T-cell (primary cell): Measurements from ENCODE around the gene RAB10. TPM values are rescaled to one million over a fixed set of nuclear protein-coding genes. Genes with fewer than 3 reads are reported as not detected.

ENCODE experiments used
- ATAC-seq, 4 experiments: fragments of 200-7000 bp in 3 of 4; fragments of 150-1000 bp in 1 of 4; cut with Tn5 transposase; replicated peaks in 1 of 4; 1 replicate in 3 of 4; 2 replicates in 1 of 4; pipeline ENCODE4 v1.10.0; 2021; ENCODE audit warnings: moderate library complexity in 3 of 4, mild to moderate bottlenecking in 2 of 4, moderate number of reproducible peaks in 1 of 4
- CTCF ChIA-PET, 2 donors: fragments of 300-600 bp; sonication (Branson Sonifier 250); formaldehyde crosslinking; loops; one replicate each; lab custom pipeline; 2022; ENCODE audit warnings: antibody characterized with exemption in 2 of 2; lab: Charles Lee
- POLR2A ChIA-PET, 2 donors: fragments of 300-600 bp; sonication (Branson Sonifier 250); formaldehyde crosslinking; loops; one replicate each; lab custom pipeline; 2022; ENCODE audit warnings: antibody characterized with exemption in 2 of 2; lab: Charles Lee
- DNase-seq, 35 experiments: peaks; one replicate each; pipeline versions ENCODE4 v3.0.0 to v3.0.0-alpha.2; 2013 to 2023
- H3K27ac ChIP-seq: one replicate; pipeline ENCODE4 v1.5.1; 2013; ENCODE audit warnings: low read length
- H3K27me3 ChIP-seq, 2 experiments: replicated peaks in 1 of 2; 1 replicate in 1 of 2; 2 replicates in 1 of 2; pipeline versions ENCODE4 v1.6.1 to v1.7.0; 2013; ENCODE audit warnings: low read length in 1 of 2, mixed read lengths in 1 of 2; ENCODE audit not compliant: control insufficient read depth in 2 of 2, insufficient read depth in 2 of 2; ENCODE audit errors: extremely low read depth in 1 of 2
- H3K36me3 ChIP-seq, 2 donors: 1 replicate in 1 of 2; 2 replicates in 1 of 2; pipeline versions ENCODE4 v1.6.1 to v1.7.0; 2013; ENCODE audit warnings: low read length in 1 of 2; ENCODE audit not compliant: control insufficient read depth in 2 of 2, insufficient read depth in 1 of 2; ENCODE audit errors: extremely low read depth in 1 of 2
- H3K4me1 ChIP-seq, 2 experiments: 1 replicate in 1 of 2; 2 replicates in 1 of 2; pipeline versions ENCODE4 v1.6.1 to v1.7.0; 2013; ENCODE audit warnings: low read length in 2 of 2, mixed read lengths in 1 of 2; ENCODE audit not compliant: insufficient read depth in 2 of 2, control insufficient read depth in 1 of 2; ENCODE audit errors: extremely low read depth in 1 of 2
- H3K4me3 ChIP-seq, 2 donors: 1 replicate in 1 of 2; 2 replicates in 1 of 2; pipeline versions ENCODE4 v1.5.1 to v1.7.0; 2013; ENCODE audit warnings: mild to moderate bottlenecking in 2 of 2, low read length in 1 of 2, moderate library complexity in 1 of 2; ENCODE audit not compliant: control insufficient read depth in 1 of 2; ENCODE audit errors: extremely low read depth in 1 of 2
- H3K9me3 ChIP-seq: 2 replicates; pipeline ENCODE4 v1.7.0; 2013
- H3K27ac Mint-ChIP-seq, 2 donors: one replicate each; pipeline ENCODE4 v1.8.0; 2020 to 2021; ENCODE audit warnings: mild to moderate bottlenecking in 2 of 2, mixed read lengths in 2 of 2
- H3K27me3 Mint-ChIP-seq, 2 donors: one replicate each; pipeline ENCODE4 v1.8.0; 2021 to 2022; ENCODE audit warnings: mixed read lengths in 2 of 2
- H3K36me3 Mint-ChIP-seq: one replicate; pipeline ENCODE4 v1.8.0; 2021; ENCODE audit warnings: mixed read lengths
- H3K4me1 Mint-ChIP-seq, 3 donors: one replicate each; pipeline ENCODE4 v1.8.0; 2020 to 2022; ENCODE audit warnings: mixed read lengths in 3 of 3, mild to moderate bottlenecking in 1 of 3
- H3K4me3 Mint-ChIP-seq, 3 donors: one replicate each; pipeline ENCODE4 v1.8.0; 2020 to 2022; ENCODE audit warnings: mild to moderate bottlenecking in 3 of 3, mixed read lengths in 3 of 3, moderate library complexity in 3 of 3
- H3K9me3 Mint-ChIP-seq, 3 donors: one replicate each; pipeline ENCODE4 v1.8.0; 2020 to 2022; ENCODE audit warnings: mixed read lengths in 3 of 3
- WGBS: methylation state at CpG from one replicate; pipeline ENCODE4 v1.1.5; 2013; ENCODE audit warnings: missing lambda C conversion rate; ENCODE audit not compliant: insufficient coverage; 5-methylcytosine and 5-hydroxymethylcytosine counted together
- total RNA-seq, 35 experiments: library from RNA in 6 of 35; stranded (reverse) in 6 of 35; fragments of 120-200 nt in 1 of 35; gene quantifications; one replicate each; pipeline versions ENCODE4 v1.2.1 to v1.2.4 and lab custom pipeline; 2013 to 2026

RAB10 gene
- total RNA-seq (10 to 100 TPM; 35.0 to 78.7 (median 71.2) TPM), total RNA-seq (lab: John Stamatoyannopoulos, UW) (34.4 to 235 (median 111) reads per million in 29 experiments)
- total RNA-seq (2013), result 45.0 TPM

- H3K36me3 ChIP-seq, result no peaks in the 10 kb centered on the region
- peak; percentile 84 to 94 (median 89) for ATAC-seq
Observed at GRCh38 chr2:26033818-26034636, at the start of gene RAB10. Gene RAB10 (plus strand): TSS chr2:26034084. CDS start chr2:26034609, 525 bp downstream.

GRCh38 chr2:25988134-25988533, 45.8 kb upstream of the RAB10 start:
- whole genome bisulfite sequencing, result 90% methylated on average over 9 of the region's 9 CpGs
- ATAC-seq, result no peak
- H3K4me3 Mint-ChIP-seq, result no peak overlapping the region
- ChIA-PET POLR2A (interaction anchor here in 1 of 2 donors (0.5 kb wide), 1 partner anchor 1194 kb away, joined by 3 read pairs; no protein-coding TSS in a partner anchor), CTCF (interaction anchor here in 1 of 2 donors (0.7 to 1.5 kb wide), 2 partner anchors 9 to 54 kb away, joined by 5 to 6 read pairs; no protein-coding TSS in a partner anchor)
- DNase-seq, result no peak
- Histone ChIP-seq H3K9me3 (no peaks in the 10 kb centered on the region), H3K36me3 (no peaks in the 10 kb centered on the region), H3K4me3 (no peak overlapping the region), H3K27ac (no peak overlapping the region), H3K27me3 (peaks cover 0 to 7% of the 10 kb centered on the region in 2 experiments), H3K4me1 (peaks cover 0 to 5% of the 10 kb centered on the region in 2 experiments)
- no peaks in the 10 kb centered on the region for H3K9me3 Mint-ChIP-seq
- peaks cover 7 to 20% (median 17%) of the 10 kb centered on the region in 3 donors for H3K4me1 Mint-ChIP-seq
- no peaks in the 10 kb centered on the region for H3K27me3 Mint-ChIP-seq
- no peaks in the 10 kb centered on the region for H3K36me3 Mint-ChIP-seq
- no peak overlapping the region for H3K27ac Mint-ChIP-seq

More at GRCh38 chr2:26033818-26034636, at the start of gene RAB10:
- peak; percentile 95 to 99 (median 98) for DNase-seq
- Mint-ChIP-seq H3K27ac (peak within 1 kb of the TSS; percentile 93 to 95), H3K4me1 (peaks cover 36 to 56% (median 46%) of the 10 kb centered on the region in 3 donors), H3K36me3 (peaks cover 3% of the 10 kb centered on the region), H3K27me3 (no peaks in the 10 kb centered on the region), H3K4me3 (peak within 1 kb of the TSS; percentile 94 to 95 (median 94)), H3K9me3 (no peaks in the 10 kb centered on the region)
- H3K4me1 ChIP-seq, result peaks cover 17 to 40% of the 10 kb centered on the region in 2 experiments
- H3K9me3 ChIP-seq, result no peaks in the 10 kb centered on the region
- CTCF ChIA-PET, result interaction anchor here in 1 of 2 donors (0.6 to 3.0 kb wide), 9 partner anchors 10 to 203 kb away, joined by 3 to 13 read pairs (median 3); partner anchors contain the start of gene ASXL2
- H3K27me3 ChIP-seq, result no peaks in the 10 kb centered on the region
- H3K4me3 ChIP-seq, result peak within 1 kb of the TSS; percentile 87 to 97
- WGBS, result under 1% methylated on average over 71 of the region's 94 CpGs
- POLR2A ChIA-PET, result interaction anchor here (0.5 to 1.6 kb wide), 8 partner anchors 7 to 1009 kb away, joined by 3 to 5 read pairs (median 4); no protein-coding TSS in a partner anchor
- peak within 1 kb of the TSS; percentile 86 for H3K27ac ChIP-seq

GRCh38 chr2:25989154-25989553, 44.7 kb upstream of the RAB10 start:
- Mint-ChIP-seq H3K4me1 (peaks cover 7 to 18% (median 17%) of the 10 kb centered on the region in 3 donors), H3K9me3 (no peaks in the 10 kb centered on the region), H3K27ac (peak overlapping the region in 1 of 2 donors; percentile 34), H3K27me3 (no peaks in the 10 kb centered on the region), H3K36me3 (no peaks in the 10 kb centered on the region), H3K4me3 (no peak overlapping the region)
- H3K27me3 ChIP-seq, result peaks cover 0 to 5% of the 10 kb centered on the region in 2 experiments
- H3K4me1 ChIP-seq, result peaks cover 0 to 5% of the 10 kb centered on the region in 2 experiments
- H3K27ac ChIP-seq, result no peak overlapping the region
- WGBS, result no CpG with 5 or more reads among the region's 4 CpGs
- POLR2A ChIA-PET, result no interaction called here
- DNase-seq (no peak), ATAC-seq (no peak)
- H3K36me3 ChIP-seq, result no peaks in the 10 kb centered on the region
- H3K4me3 ChIP-seq, result no peak overlapping the region
- CTCF ChIA-PET, result interaction anchor here (0.6 to 1.5 kb wide), 3 partner anchors 10 to 251 kb away, joined by 3 to 6 read pairs (median 4); no protein-coding TSS in a partner anchor
- H3K9me3 ChIP-seq, result no peaks in the 10 kb centered on the region

GRCh38 chr2:25991965-25992364, 41.9 kb upstream of the RAB10 start:
- H3K36me3 ChIP-seq, result no peaks in the 10 kb centered on the region
- DNase-seq, result no peak
- H3K4me1 Mint-ChIP-seq, result peaks cover 7 to 18% (median 17%) of the 10 kb centered on the region in 3 donors
- ATAC-seq, result no peak
- H3K27me3 ChIP-seq, result peaks cover 0 to 3% of the 10 kb centered on the region in 2 experiments
- ChIA-PET POLR2A (no interaction called here), CTCF (interaction anchor here in 1 of 2 donors (0.6 to 1.5 kb wide), 16 partner anchors 8 to 586 kb away, joined by 3 to 15 read pairs (median 4); partner anchors contain the start of genes KIF3C and RAB10)
- H3K36me3 Mint-ChIP-seq, result no peaks in the 10 kb centered on the region
- peak overlapping the region; percentile 40 to 51 for H3K27ac Mint-ChIP-seq
- no peak overlapping the region for H3K27ac ChIP-seq
- 75% methylated on average over 1 of the region's 3 CpGs for WGBS
- no peak overlapping the region for H3K4me3 ChIP-seq
- no peaks in the 10 kb centered on the region for H3K9me3 ChIP-seq
- peak overlapping the region in 1 of 3 donors; percentile 72 for H3K4me3 Mint-ChIP-seq
- no peaks in the 10 kb centered on the region for H3K9me3 Mint-ChIP-seq
- peaks cover 0 to 5% of the 10 kb centered on the region in 2 experiments for H3K4me1 ChIP-seq
- H3K27me3 Mint-ChIP-seq, result no peaks in the 10 kb centered on the region

GRCh38 chr2:25992556-25992955, 41.3 kb upstream of the RAB10 start:
- Histone ChIP-seq H3K4me3 (no peak overlapping the region), H3K27ac (no peak overlapping the region), H3K4me1 (peaks cover 0 to 5% of the 10 kb centered on the region in 2 experiments), H3K9me3 (no peaks in the 10 kb centered on the region), H3K36me3 (no peaks in the 10 kb centered on the region), H3K27me3 (peaks cover 0 to 3% of the 10 kb centered on the region in 2 experiments)
- H3K36me3 Mint-ChIP-seq, result no peaks in the 10 kb centered on the region
- ATAC-seq (no peak), DNase-seq (no peak)
- WGBS, result 89% methylated on average over 5 of the region's 8 CpGs
- H3K4me1 Mint-ChIP-seq, result peaks cover 7 to 18% (median 17%) of the 10 kb centered on the region in 3 donors
- H3K27ac Mint-ChIP-seq, result peak overlapping the region in 1 of 2 donors; percentile 13
- CTCF ChIA-PET, result interaction anchor here in 1 of 2 donors (1.5 kb wide), 1 partner anchor 192 kb away, joined by 13 read pairs; no protein-coding TSS in a partner anchor
- peak overlapping the region in 1 of 3 donors; percentile 72 for H3K4me3 Mint-ChIP-seq
- no peaks in the 10 kb centered on the region for H3K27me3 Mint-ChIP-seq
- H3K9me3 Mint-ChIP-seq, result no peaks in the 10 kb centered on the region
- POLR2A ChIA-PET, result interaction anchor here in 1 of 2 donors (0.7 kb wide), 1 partner anchor 751 kb away, joined by 6 read pairs; no protein-coding TSS in a partner anchor

DNA sequence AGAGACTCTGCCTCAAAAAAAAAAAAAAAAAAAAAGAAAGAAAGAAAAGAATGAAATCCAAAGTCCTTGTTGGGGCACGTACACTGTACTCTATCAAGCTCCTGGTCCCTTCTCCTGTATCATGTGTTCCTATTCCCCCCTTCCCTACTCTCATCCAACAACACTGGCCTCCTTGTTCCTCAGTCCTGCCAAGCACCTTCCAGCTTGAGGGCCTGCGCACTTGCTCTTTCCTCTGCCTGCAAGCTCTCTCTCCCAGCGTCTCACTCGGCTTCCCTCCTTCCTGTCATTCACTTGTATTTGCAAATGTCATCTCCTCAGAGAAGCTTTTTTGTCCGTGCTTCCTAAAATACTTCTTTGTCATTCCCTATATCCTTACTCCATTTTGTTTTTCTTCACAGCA, 40.8 kb upstream of the RAB10 start:
- Mint-ChIP-seq H3K27ac (peak overlapping the region in 1 of 2 donors; percentile 59), H3K27me3 (no peaks in the 10 kb centered on the region), H3K9me3 (no peaks in the 10 kb centered on the region), H3K4me1 (peaks cover 7 to 18% (median 17%) of the 10 kb centered on the region in 3 donors), H3K4me3 (no peak overlapping the region), H3K36me3 (no peaks in the 10 kb centered on the region)
- POLR2A ChIA-PET, result interaction anchor here (0.5 to 0.7 kb wide), 3 partner anchors 23 to 750 kb away, joined by 3 to 6 read pairs (median 5); no protein-coding TSS in a partner anchor
- DNase-seq (no peak), ATAC-seq (no peak)
- no peaks in the 10 kb centered on the region for H3K9me3 ChIP-seq
- H3K4me3 ChIP-seq, result no peak overlapping the region
- H3K4me1 ChIP-seq, result peaks cover 0 to 5% of the 10 kb centered on the region in 2 experiments
- CTCF ChIA-PET, result interaction anchor here in 1 of 2 donors (0.6 kb wide), 1 partner anchor 132 kb away, joined by 3 read pairs; no protein-coding TSS in a partner anchor
- peaks cover 0 to 3% of the 10 kb centered on the region in 2 experiments for H3K27me3 ChIP-seq
- no peak overlapping the region for H3K27ac ChIP-seq
- 85% methylated on average over 5 of the region's 5 CpGs for WGBS
- no peaks in the 10 kb centered on the region for H3K36me3 ChIP-seq
